TTC549 (cell line): Measurements from ENCODE around the gene NMRK2.
A peak's percentile ranks its signal among the peaks of the same experiment; 100 is the strongest.
"Not testable (repeated sequence)": the region's sequence is repeated elsewhere in the genome, so short reads cannot be mapped to it uniquely, and the experiment has no call there.

ENCODE experiments used
- FAIRE-seq: peaks from 2 replicates; lab custom pipeline; 2012; peaks lifted over from hg19 to GRCh38; lab: Jason Lieb, UNC

Gene NMRK2

DNA sequence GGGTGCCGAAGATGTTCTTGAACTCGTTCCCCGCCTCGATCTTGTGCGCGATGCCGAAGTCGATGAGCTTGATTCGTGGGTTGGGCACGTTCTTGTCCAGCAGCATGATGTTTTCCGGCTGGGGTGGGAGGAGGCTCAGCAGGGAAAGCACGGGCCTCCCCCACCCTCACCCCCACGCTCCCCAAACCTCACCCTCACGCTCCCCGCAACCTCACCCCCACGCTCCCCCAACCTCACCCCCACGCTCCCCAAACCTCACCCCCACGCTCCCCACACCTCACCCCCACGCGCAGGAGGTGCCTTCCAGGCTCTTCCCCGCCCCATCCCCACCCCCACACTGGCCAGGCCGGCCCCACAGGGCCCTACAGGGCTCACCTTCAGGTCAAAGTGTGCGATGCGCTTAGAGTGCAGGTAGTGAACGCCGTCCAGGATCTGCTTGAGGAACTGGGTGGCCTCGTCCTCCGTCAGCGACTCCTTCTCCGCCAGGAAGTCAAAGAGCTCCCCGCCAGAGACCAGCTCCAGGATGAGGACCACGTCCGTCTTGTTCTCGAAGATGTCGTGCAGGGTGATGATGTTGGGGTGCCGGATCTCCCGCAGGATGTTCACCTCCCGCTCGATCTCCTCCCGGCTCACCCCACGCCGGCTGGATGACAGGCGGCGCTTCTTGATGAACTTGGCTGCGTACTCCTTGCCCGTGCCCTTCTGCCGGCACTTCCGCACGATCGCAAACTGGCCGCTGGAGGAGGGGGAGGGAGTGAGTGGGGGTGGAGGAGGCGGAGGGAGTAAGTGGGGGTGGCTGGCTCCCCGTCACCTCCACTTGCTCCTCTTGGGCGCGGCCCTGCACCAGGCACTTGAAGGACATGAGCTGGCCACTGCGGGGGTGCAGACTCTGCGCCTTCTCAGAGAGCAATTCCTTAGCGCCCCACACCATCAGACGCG, 31.7 kb downstream of the NMRK2 start:
- FAIRE-seq = no peak

GRCh38 chr19:3966051-3967017, 33.5 kb downstream of the NMRK2 start:
- FAIRE-seq = no peak

- FAIRE-seq = not testable (repeated sequence)
Measured at GRCh38 chr19:3967983-3968382, 35.1 kb downstream of the NMRK2 start.

DNA sequence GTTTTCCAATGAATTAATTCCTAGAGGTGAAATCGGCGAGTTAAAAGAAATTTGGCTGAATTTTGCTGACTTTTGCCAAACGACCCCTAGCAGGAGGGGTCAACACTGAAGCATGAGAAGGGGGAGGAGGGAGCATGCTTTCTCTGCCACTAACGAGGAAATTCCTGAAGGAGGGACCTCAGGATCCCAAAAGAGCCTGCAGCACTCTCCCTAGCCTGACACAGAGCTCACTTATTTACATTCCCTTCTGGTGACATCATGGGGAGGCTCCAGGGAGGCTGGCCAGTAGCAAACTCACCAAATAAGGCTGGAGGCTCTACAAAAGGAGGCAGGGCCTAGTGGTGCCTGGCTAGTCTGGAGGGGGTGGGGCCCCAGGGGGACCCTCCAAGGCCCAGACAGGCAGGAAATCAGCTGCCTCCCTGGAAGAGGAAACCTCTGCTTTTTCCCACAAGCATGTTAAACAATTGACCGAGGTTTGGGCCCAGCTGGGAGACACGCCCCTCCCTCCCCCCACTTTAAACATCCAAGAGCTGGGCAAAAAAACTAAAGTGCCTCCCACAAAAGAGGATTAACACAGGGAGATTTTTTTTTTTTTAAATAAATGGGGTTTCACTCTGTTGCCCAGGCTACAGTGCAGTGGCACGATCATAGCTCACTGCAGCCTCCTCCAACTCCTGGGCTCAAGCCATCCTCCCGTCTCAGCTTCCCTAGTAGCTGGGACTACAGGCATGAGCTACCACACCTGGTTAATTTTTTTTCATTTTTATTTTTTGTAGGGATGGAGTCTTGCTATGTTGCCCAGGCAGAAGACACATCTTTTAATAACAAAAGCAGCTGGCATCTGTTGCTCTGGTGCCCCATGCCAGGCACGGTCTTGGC, 35.9 kb downstream of the NMRK2 start:
- FAIRE-seq = peak; percentile 71

- no peak for FAIRE-seq
Measured at GRCh38 chr19:3969435-3970312, 36.8 kb downstream of the NMRK2 start.

GRCh38 chr19:3970313-3970807, 37.5 kb downstream of the NMRK2 start:
- no peak for FAIRE-seq

DNA sequence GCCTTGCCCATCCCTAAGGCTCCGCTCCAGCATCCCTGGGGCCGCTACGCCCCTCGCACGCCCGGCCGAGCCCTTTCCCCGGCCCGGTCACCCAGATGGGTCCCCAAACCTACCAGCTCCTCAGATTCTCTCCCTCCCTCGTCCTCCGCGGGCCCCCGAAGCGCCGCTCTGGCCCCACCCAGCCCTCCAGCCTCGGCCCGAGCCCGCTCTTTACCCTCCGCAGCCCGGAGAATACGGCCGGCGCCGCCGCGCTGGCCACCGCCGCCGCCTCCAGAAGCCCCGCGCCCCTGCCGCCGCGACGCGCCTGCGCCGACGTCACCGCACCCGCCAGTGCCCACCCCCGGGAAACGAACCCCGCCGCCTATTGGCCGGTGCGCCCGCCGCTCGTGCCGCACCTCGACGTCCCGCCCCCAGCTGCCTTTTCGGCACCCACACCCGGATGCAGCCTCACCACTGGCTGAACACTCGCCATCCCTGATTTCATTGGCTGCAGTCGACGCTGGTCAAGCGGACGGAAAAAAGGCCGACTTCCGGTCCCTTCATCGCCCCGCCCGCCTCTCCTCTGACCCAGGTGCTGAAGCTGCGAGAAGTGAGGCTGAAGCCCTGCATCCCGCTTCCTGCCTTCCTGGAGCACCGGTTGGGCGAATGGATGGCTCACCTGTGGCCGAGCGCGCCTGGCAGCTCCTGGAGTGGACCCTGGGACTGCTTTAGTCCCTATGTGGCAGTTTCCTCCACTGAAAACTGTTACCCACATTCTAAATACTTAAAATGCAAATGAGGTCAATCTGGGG, 38.1 kb downstream of the NMRK2 start, which contains the start of gene DAPK3:
Gene DAPK3, minus strand, starts transcription at position 292 of the 791 bp plus-strand sequence. CDS start 1,364 bp downstream, outside the sequence.
- peak; percentile 50 for FAIRE-seq

GRCh38 chr19:3975144-3975543, 42.3 kb downstream of the NMRK2 start:
- FAIRE-seq = no peak

DNA sequence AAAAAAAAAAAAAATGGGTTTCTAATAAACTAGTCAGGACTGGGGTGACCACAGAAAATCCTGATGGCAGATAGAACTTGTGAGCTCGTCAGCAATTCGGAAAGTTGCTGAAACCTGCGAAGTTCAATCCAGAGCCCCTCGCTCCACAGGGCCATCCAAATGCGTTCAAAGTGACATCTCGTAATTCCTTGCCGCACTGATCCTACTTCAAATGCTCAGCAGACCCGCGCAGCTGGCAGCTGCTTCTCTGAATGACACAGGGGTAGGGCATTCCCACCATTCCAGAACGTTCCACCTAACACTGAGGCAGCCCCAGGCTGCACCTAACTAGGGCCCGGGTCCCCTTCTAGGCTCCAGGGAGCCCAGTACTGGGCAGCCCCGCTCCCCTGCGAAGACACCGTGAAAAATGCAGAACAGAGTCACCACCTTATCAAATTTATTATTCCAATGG, 42.8 kb downstream of the NMRK2 start:
- no peak for FAIRE-seq

GRCh38 chr19:3976495-3977241, 43.8 kb downstream of the NMRK2 start:
- FAIRE-seq = no peak

GRCh38 chr19:3977242-3978143, 44.6 kb downstream of the NMRK2 start:
- FAIRE-seq = no peak

DNA sequence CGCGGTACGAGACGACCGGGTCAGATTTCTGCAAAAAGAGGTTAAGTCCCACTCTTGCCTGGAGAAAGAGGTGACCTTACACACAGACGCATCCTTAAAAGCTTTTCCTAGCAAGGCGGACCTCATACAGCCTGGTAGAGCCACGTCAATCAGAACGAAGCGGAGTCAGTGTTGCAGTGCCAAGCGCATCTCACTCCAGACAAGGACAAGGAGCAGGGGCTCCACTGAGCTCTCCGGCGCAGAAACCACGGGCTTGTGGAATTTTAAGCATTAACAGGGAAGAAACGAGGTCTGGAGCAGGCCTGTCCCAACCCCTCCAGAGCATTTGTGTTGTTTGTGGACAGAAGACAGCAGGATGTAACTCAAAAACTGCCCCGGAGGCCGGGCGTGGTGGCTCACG, 45.3 kb downstream of the NMRK2 start:
- FAIRE-seq = no peak

DNA sequence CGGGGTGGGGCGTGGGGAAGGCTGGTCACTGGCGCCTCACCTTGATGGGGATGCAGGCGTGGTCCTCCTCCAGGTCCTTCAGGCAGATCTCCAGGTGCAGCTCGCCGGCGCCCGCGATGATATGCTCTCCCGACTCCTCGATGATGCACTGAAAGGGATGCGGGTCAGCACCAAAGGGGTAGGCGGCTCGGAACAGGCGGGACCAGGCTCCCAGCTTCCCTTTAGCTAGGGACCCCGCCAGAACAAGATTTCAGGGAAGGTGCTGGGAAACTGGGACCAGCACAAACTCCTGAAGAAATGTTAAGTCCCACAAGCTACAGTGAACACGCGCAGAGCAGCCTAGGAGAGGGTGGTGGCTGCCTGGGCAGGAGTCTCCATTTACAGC, 46.4 kb downstream of the NMRK2 start:
- no peak for FAIRE-seq

GRCh38 chr19:3979674-3980352, 46.9 kb downstream of the NMRK2 start:
- no peak for FAIRE-seq

DNA sequence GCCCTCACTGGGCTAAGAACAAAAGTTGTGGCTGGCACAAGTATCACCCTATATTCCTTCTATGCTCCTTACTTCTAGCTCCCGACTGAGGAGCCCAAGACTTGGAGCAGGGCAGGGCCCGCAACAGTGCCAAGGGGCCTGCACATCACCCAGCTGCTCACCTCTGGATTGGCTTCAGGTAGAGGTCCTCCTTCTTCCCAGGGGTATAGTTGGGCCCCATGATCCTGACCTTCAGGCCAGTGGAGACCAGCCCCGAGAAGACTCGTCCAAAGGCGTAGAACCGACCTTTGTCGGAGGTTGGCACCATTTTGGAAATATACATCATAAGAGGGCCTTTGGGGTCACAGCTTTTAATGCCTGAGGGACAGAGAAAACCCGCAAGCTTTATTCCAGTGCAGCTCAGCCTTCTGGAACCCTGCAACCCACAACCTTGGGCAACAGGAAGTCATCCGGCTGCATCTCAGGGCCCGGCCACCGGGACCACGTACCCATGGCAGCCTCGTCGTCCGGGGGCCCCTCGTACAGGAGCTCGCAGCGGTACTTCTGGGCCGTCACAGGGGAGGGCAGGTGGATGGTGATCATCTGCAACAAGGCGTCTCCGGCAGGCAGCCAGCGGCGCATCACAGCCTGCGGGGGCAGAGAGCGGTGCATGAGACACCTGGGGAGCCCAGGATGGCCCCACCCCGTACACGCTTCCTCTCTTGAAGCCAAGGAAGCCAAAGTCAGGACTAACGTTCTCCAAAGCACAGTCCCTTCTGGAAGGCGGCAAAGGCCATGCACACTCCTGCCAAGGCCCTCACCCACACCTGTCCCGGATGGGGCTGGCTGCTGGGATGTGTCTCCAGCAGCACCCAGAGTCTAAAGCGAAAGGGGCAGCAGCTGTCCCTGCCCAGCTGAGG, 47.7 kb downstream of the NMRK2 start:
- no peak for FAIRE-seq

GRCh38 chr19:3981373-3981735, 48.5 kb downstream of the NMRK2 start:
- no peak for FAIRE-seq
